IMR-90 (cell line): Measurements from ENCODE around the gene LRP6. TPM values are rescaled to one million over a fixed set of nuclear protein-coding genes. Genes with fewer than 3 reads are reported as not detected.

ENCODE experiments used
- ATAC-seq: fragments of 200-7000 bp; cut with Tn5 transposase; 2 replicates; pipeline ENCODE4 v1.9.1; 2020; ENCODE audit warnings: low read depth, mild to moderate bottlenecking, moderate library complexity
- BruUV-seq: library from RNA; stranded (reverse); fragments of 400-500 nt; replicated peaks from 2 replicates; lab custom pipeline; 2021; lab: Mats Ljungman, UMichigan
- CTCF ChIA-PET: fragments of 300-600 bp; formaldehyde crosslinking; extraction: SDS; loops from one replicate; lab custom pipeline; 2021; ENCODE audit warnings: antibody characterized with exemption; lab: Yijun Ruan, JAX
- POLR2A ChIA-PET: fragments of 300-600 bp; sonication (Branson Sonifier 250); formaldehyde crosslinking; loops from one replicate; lab custom pipeline; 2022; ENCODE audit warnings: antibody characterized with exemption; ENCODE audit not compliant: unreplicated experiment; lab: Charles Lee
- DNase-seq: peaks from one replicate; pipeline ENCODE4 v3.0.0; 2013
- H2AFZ ChIP-seq: replicated peaks from 2 replicates; pipeline ENCODE3; 2013; ENCODE audit warnings: low read length, mild to moderate bottlenecking; ENCODE audit not compliant: poor library complexity
- H2AK5ac ChIP-seq: 2 replicates; pipeline ENCODE4 v1.6.1; 2013; ENCODE audit warnings: low read depth, low read length, inconsistent platforms
- H2AK9ac ChIP-seq: replicated peaks from 2 replicates; pipeline ENCODE3; 2013; ENCODE audit warnings: mild to moderate bottlenecking, low read depth, low read length, moderate library complexity; ENCODE audit not compliant: poor library complexity
- H2BK120ac ChIP-seq: 2 replicates; pipeline ENCODE4 v1.6.1; 2013; ENCODE audit warnings: low read depth, low read length, inconsistent platforms
- H2BK15ac ChIP-seq: 3 replicates; pipeline ENCODE4 v1.6.1; 2013; ENCODE audit warnings: low read depth, low read length, inconsistent platforms
- H2BK20ac ChIP-seq: 2 replicates; pipeline ENCODE4 v1.6.1; 2013; ENCODE audit warnings: low read depth, mild to moderate bottlenecking, inconsistent platforms, low read length, moderate library complexity
- H2BK5ac ChIP-seq: 2 replicates; pipeline ENCODE4 v1.6.1; 2013; ENCODE audit warnings: mild to moderate bottlenecking, low read depth, low read length, inconsistent platforms; ENCODE audit not compliant: poor library complexity, severe bottlenecking
- H3K14ac ChIP-seq: replicated peaks from 2 replicates; pipeline ENCODE4 v1.6.1; 2013; ENCODE audit warnings: low read depth, low read length, inconsistent platforms
- H3K18ac ChIP-seq: 2 replicates; pipeline ENCODE4 v1.6.1; 2013; ENCODE audit warnings: low read depth, low read length, control low read depth
- H3K23ac ChIP-seq: 2 replicates; pipeline ENCODE4 v1.6.1; 2013; ENCODE audit warnings: low read depth, low read length, inconsistent platforms
- H3K27ac ChIP-seq: 2 replicates; pipeline ENCODE4 v1.5.1; 2013; ENCODE audit warnings: mild to moderate bottlenecking, control low read depth, low read length; ENCODE audit not compliant: insufficient read depth
- H3K27me3 ChIP-seq: 2 replicates; pipeline ENCODE4 v1.6.1; 2013; ENCODE audit warnings: low read length; ENCODE audit not compliant: control insufficient read depth, insufficient read depth
- H3K36me3 ChIP-seq: 2 replicates; pipeline ENCODE4 v1.6.1; 2013; ENCODE audit warnings: low read length, mixed read lengths; ENCODE audit not compliant: control insufficient read depth, insufficient read depth
- H3K4ac ChIP-seq: 2 replicates; pipeline ENCODE4 v1.6.1; 2013; ENCODE audit warnings: low read depth, low read length, inconsistent platforms
- H3K4me1 ChIP-seq: 2 replicates; pipeline ENCODE4 v1.6.1; 2013; ENCODE audit warnings: low read length, mixed read lengths; ENCODE audit not compliant: control insufficient read depth, insufficient read depth
- H3K4me2 ChIP-seq: 2 replicates; pipeline ENCODE4 v1.6.1; 2013; ENCODE audit warnings: low read depth, mild to moderate bottlenecking, control low read depth, low read length, moderate library complexity
- H3K4me3 ChIP-seq: 2 replicates; pipeline ENCODE4 v1.5.1; 2013; ENCODE audit warnings: low read depth, mild to moderate bottlenecking, control low read depth, low read length, moderate library complexity; ENCODE audit not compliant: insufficient read depth
- H3K56ac ChIP-seq: 2 replicates; pipeline ENCODE4 v1.6.1; 2013; ENCODE audit warnings: low read length, inconsistent platforms; ENCODE audit not compliant: insufficient read depth; ENCODE audit errors: extremely low read depth
- H3K79me1 ChIP-seq, 2 experiments: 2 replicates each; pipeline ENCODE4 v1.6.1; 2013; ENCODE audit warnings: low read length in 2 of 2, inconsistent platforms in 1 of 2, low read depth in 1 of 2
- H3K9ac ChIP-seq: 2 replicates; pipeline ENCODE4 v1.6.1; 2013; ENCODE audit warnings: low read depth, low read length, control low read depth
- H3K9me1 ChIP-seq: 2 replicates; pipeline ENCODE4 v1.6.1; 2013; ENCODE audit warnings: low read length, inconsistent platforms; ENCODE audit not compliant: insufficient read depth
- H3K9me3 ChIP-seq: 2 replicates; pipeline ENCODE4 v1.6.1; 2013; ENCODE audit warnings: low read length; ENCODE audit not compliant: control insufficient read depth, insufficient read depth
- H4K20me1 ChIP-seq: 2 replicates; pipeline ENCODE4 v1.6.1; 2013; ENCODE audit warnings: low read length, inconsistent platforms; ENCODE audit not compliant: insufficient read depth
- H4K5ac ChIP-seq: 2 replicates; pipeline ENCODE4 v1.6.1; 2013; ENCODE audit warnings: mild to moderate bottlenecking, low read depth, low read length, control low read depth
- H4K8ac ChIP-seq, 2 experiments: 2 replicates each; pipeline ENCODE4 v1.6.1; 2013; ENCODE audit warnings: low read depth in 2 of 2, low read length in 2 of 2, control low read depth in 1 of 2, inconsistent platforms in 1 of 2
- H4K91ac ChIP-seq: 2 replicates; pipeline ENCODE4 v1.6.1; 2013; ENCODE audit warnings: low read depth, low read length, inconsistent platforms; ENCODE audit not compliant: insufficient read depth
- CHD1 ChIP-seq: IDR thresholded peaks from 2 replicates; pipeline ENCODE4 v1.6.1; 2012; ENCODE audit warnings: low read depth, low read length, improper control_type of control experiment
- FOS ChIP-seq: fragments of 150-350 bp; IDR thresholded peaks from 2 replicates; pipeline ENCODE4 v1.6.1; 2016; ENCODE audit warnings: low read depth, low read length
- SMC3 ChIP-seq: fragments of 150-350 bp; IDR thresholded peaks from 2 replicates; pipeline ENCODE4 v1.6.1; 2016; ENCODE audit warnings: low read depth, mild to moderate bottlenecking, antibody characterized with exemption, low read length, moderate library complexity
- WGBS, 2 experiments: methylation state at CpG; one replicate each; pipeline versions ENCODE4 v1.1.5 to v1.1.7; 2013; ENCODE audit warnings: missing lambda C conversion rate in 2 of 2; ENCODE audit not compliant: insufficient read length in 1 of 2; ENCODE audit errors: extremely low coverage in 2 of 2; 5-methylcytosine and 5-hydroxymethylcytosine counted together
- dilution Hi-C: fragments of 300-500 bp; cut with HindIII; formaldehyde crosslinking; loops from one replicate; pipeline ENCODE4 v1.14.3; 2018; ENCODE audit warnings: low sequenced_read_pairs; ENCODE audit not compliant: unreplicated experiment
- in situ Hi-C: fragments of 300-500 bp; cut with MboI; formaldehyde crosslinking; loops from 3 replicates; pipeline ENCODE4 v1.14.3; 2019; ENCODE audit warnings: low sequenced_read_pairs, inconsistent platforms, mixed read lengths
- intact Hi-C: fragments of 100-400 bp; cut with micrococcal nuclease; formaldehyde crosslinking; loops from 2 replicates; pipeline ENCODE4 v1.10.0; 2022
- polyA plus RNA-seq, 3 experiments: library from polyadenylated mRNA; depleted of rRNA; stranded (reverse); fragments of >200 nt; gene quantifications; 2 replicates each; pipeline ENCODE4 v1.2.3, GENCODE V29; 2012; ENCODE audit warnings: low replicate concordance in 1 of 3
- total RNA-seq: library from RNA; depleted of rRNA; stranded (reverse); fragments of >200 nt; gene quantifications from 2 replicates; pipeline ENCODE4 v1.2.3, GENCODE V29; 2012
- TF ChIP-seq, protein P1 (sequence below): fragments of 150-350 bp; IDR thresholded peaks from 2 replicates; pipeline ENCODE4 v1.6.1; 2017; ENCODE audit warnings: mild to moderate bottlenecking, antibody characterized with exemption, low read length, low read depth

The LRP6 gene
- total and polyA plus RNA-seq, 2 of the 4 experiments (the other 2 are of a cell fraction): 14.2 to 32.1 TPM

DNA sequence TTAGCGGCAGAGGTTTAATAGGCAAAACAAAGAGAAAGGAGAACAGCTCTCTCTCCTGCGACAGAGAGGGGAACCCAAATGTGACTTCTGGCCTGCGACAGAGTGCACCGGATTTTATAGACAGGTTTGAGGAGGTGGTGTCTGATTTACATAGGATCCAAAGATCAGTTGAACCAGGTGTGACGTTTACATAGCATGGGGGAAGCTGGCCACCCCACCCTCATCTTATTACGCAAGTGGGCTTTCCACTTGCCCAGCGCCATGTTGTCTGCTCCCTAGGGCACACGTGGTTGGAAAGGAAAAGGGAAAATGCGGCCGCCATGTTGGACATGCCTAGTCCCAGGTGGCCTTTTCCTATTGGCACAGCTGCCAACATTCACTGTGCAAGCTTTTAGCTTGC lies 178.7 kb downstream of the LRP6 start:
- Histone ChIP-seq H2AFZ (no peak overlapping the region), H4K20me1 (peaks cover 4% of the 10 kb centered on the region), H3K14ac (no peak overlapping the region), H3K4me3 (no peak overlapping the region), H3K18ac (no peak overlapping the region), H2BK20ac (no peak overlapping the region), H3K9ac (no peak overlapping the region), H3K9me3 (peaks cover 6% of the 10 kb centered on the region; the same call in 1 of the 2 replicates), H3K79me1 (no peaks in the 10 kb centered on the region), H3K27ac (no peak overlapping the region), H3K4me2 (no peak overlapping the region), H3K4me1 (peaks cover 7% of the 10 kb centered on the region), H2BK5ac (no peak overlapping the region), H3K4ac (no peak overlapping the region), H4K91ac (no peak overlapping the region), H3K9me1 (peaks cover 12% of the 10 kb centered on the region), H4K8ac (no peak overlapping the region), H2AK9ac (no peak overlapping the region), H4K5ac (no peak overlapping the region), H3K27me3 (no peaks in the 10 kb centered on the region), H2BK15ac (no peak overlapping the region), H3K23ac (no peak overlapping the region), H3K56ac (no peak overlapping the region), H2AK5ac (no peak overlapping the region), H3K36me3 (no peaks in the 10 kb centered on the region), H2BK120ac (no peak overlapping the region)
- ChIA-PET CTCF (interaction anchor here (0.6 kb wide), 1 partner anchor 31 kb away, joined by 4 read pairs; no protein-coding TSS in a partner anchor), POLR2A (no interaction called here)
- in situ Hi-C loops (loop anchor here (10.0 kb wide), 1 partner anchor 247 kb away; no protein-coding TSS in a partner anchor), intact Hi-C loops (no loop called here), dilution Hi-C loops (no loop called here)
- WGBS, 2 experiments: 100% methylated on average over 3 of the region's 10 CpGs; no CpG with 5 or more reads in 1 of the 2 experiments
- TF ChIP-seq, protein P1, sequence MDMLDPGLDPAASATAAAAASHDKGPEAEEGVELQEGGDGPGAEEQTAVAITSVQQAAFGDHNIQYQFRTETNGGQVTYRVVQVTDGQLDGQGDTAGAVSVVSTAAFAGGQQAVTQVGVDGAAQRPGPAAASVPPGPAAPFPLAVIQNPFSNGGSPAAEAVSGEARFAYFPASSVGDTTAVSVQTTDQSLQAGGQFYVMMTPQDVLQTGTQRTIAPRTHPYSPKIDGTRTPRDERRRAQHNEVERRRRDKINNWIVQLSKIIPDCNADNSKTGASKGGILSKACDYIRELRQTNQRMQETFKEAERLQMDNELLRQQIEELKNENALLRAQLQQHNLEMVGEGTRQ: no peak
- TF ChIP-seq SMC3: no peak
- TF ChIP-seq FOS: no peak
- TF ChIP-seq CHD1: no peak
- BruUV-seq: no TSS peak
- no peak for DNase-seq
- ATAC-seq: no peak
